GM19463 (cell line): ENCODE data around the gene MPHOSPH9.

Experiments
- ATAC-seq: cut with Tn5 transposase; IDR thresholded peaks from one replicate; pipeline ENCODE4 v1.9.1; 2021; ENCODE audit warnings: mild to moderate bottlenecking, moderate library complexity; ENCODE audit not compliant: unreplicated experiment

The MPHOSPH9 gene

GRCh38 chr12:123150744-123151456 is 82.0 kb downstream of the MPHOSPH9 start, which contains the start of gene PITPNM2:
Gene PITPNM2 (minus strand): TSS chr12:123151090. CDS start chr12:123034590, 116,500 bp downstream.
- peak; percentile 81 for ATAC-seq

DNA sequence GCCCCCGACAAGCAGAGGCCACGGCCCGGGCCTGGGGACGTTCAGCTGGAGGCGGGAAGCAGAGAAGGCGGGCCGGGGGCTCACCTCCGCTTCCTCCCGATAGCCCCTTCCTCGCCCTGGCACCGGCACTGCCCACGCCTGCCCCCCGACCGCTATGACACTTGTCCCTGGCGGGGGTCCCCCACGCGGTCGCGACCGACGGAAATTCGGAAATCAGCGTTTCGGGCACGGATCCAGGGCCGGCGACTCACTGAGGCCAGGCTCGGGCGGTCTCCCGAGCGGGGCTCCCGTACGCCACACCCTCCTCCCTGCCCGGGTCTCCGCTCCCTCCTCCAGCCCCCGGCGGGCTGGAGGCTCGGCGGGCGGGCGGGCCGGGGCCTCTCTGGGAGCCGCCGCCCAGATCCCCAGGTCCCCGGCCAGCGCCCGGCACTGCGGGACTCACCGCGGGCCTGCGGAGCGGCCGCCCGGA is 82.6 kb downstream of the MPHOSPH9 start:
- peak; percentile 19 for ATAC-seq

GRCh38 chr12:123149501-123150274 is 83.3 kb downstream of the MPHOSPH9 start:
- ATAC-seq, result no peak

GRCh38 chr12:123149088-123149487 is 83.9 kb downstream of the MPHOSPH9 start:
- no peak for ATAC-seq

DNA sequence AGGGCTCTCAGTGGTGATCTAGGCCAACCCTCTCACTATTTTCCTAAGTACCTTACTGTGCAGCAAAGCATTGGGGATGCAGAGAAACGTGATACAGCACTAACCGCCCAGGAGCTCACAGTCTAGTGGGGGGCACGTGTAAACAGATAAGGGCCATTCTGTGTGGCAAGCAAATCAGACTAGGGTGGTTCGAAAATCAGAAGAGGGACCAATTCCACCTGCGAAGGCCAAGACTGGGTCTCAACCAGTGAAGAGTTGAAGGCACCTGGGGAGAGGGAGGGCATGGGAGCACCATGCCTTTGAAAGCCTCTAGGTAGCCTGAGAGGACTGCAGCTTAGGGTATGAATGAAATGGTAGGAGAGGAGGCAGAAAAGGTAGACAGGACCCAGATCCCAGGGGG is 84.3 kb downstream of the MPHOSPH9 start:
- no peak for ATAC-seq

- no peak for ATAC-seq
Measured at GRCh38 chr12:123148223-123148622, 84.7 kb downstream of the MPHOSPH9 start.

GRCh38 chr12:123145211-123145610 is 87.7 kb downstream of the MPHOSPH9 start:
- no peak for ATAC-seq

DNA sequence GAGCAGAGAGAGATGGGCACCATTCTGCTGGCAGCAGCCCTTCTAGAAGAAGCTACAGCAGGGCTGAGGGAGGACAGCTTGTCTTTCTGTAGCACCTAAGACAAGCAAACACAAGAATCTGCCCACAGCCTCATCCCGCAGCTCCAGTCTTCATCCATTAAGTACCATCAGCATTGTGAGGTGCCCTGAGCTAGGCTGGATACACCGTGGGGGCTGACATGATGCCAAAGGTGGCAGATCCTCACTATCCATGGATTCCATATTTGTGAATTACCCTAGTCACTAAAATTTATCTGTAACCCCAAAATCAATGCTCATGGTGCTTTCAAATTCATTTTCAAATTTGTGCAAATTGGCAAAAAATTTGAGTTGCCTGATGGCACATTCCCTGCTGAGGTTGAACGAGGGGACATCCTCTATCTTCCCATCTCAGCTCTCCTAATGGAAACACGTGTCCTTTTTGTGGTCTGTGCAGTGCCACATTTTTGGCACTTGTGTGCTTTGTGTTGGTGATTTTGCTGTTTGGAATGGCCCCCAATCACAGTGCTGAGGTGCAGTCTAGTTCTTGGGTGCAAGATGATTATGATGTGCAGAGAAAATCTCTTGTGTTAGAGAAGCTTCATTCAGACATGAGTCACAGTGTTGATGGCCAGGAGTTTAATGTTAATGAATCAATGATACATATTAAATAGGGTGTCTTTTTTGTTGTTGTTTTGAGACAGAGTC is 89.0 kb downstream of the MPHOSPH9 start:
- no peak for ATAC-seq

DNA sequence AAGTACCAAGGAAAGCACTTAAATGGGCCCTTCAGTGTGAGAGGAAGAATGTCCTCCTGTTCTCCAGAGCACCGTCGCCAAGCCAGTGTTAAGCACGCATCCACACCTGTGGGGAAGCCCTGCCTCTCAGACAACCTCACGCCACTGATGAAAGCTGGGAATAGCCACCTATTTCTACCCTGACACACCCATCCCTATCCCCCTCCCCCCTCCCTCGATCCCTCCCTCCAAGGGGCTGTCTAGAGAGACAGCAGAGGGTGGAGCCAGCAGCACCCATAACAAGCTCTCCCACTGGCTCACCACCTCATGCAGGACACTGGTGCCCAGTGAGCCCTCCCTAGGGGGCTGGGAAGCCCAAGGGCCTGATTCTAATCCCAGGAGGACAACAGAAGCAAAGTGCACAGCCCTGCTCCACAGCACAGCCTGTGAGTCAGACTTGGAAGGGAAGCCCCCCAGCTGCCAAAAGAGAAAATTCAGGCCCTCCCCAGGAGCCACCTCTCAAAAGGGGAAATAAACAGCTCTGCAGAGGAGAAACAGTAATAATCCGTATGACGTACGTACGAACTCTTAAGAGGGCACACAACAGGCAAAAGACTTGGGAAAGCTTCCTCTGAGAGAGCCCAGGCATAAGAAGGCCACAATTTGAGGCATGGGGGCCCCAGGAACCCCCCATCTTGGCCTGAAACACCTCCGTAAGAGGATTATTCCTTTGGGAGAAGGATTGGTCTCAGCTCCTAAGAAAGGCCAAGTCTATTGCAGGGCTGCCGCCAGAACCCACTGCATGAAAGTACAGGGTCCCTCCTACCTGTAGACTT is 89.8 kb downstream of the MPHOSPH9 start:
- no peak for ATAC-seq

DNA sequence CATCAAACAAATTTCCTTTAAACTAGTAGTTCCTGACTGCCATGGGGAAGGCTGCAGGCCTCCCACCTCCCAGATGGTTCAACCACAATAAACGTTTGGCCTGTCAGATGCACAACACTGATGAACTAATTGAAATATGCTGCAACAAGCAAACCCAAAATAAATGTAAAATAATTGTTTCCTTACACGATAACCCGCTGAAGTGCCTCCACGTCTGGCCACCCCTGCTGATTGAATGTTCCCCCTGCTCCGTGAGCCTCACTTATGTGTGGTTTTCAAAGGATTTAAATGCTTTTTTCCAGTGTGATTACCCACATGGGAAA is 90.5 kb downstream of the MPHOSPH9 start:
- ATAC-seq, result no peak

GRCh38 chr12:123141615-123142517 is 91.1 kb downstream of the MPHOSPH9 start:
- no peak for ATAC-seq

DNA sequence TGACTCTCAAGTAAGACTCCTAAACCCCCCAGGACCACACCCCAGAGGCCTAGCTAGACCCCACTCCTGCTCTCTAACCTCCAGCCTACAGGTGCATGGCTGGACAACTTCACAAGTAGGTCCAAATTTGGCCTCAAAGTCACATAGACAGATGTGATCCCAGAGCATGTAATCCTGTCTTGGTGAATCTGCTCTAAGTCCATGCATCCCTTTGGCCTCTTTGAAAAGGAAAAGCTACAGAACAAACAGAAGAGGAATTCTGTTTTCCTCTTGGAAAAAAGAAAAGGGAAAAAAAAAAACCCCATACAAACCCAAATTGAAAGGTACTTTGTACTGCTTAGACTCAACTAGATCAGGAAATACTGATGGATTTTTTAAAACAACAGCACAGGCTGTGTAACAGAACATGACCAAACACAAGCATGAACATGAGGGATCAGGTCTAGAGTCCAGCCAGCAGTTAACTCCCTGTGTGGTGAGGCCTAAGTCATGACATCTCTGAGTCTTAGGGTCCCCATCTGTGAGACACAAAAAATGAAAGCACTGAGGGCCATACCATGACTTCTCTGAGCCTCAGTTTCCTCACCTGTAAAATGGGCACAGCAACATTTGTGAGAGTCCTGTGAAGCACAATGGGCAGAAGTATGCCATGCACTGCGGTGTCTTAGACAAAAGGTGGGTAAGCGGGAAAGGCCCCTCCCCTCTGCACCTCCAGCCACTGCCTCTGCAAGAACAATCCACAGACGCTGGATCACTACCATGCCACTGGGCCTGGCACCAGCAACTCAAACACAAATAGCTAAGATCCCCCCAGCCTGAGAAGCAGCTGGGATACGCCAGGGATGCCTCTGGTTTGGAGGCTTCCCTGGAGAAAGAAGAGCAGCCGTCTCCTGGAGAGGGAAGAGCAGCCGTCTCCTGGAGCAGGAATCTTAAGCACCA is 92.0 kb downstream of the MPHOSPH9 start:
- no peak for ATAC-seq

- no peak for ATAC-seq
Measured at GRCh38 chr12:123139926-123140675, 92.8 kb downstream of the MPHOSPH9 start.

DNA sequence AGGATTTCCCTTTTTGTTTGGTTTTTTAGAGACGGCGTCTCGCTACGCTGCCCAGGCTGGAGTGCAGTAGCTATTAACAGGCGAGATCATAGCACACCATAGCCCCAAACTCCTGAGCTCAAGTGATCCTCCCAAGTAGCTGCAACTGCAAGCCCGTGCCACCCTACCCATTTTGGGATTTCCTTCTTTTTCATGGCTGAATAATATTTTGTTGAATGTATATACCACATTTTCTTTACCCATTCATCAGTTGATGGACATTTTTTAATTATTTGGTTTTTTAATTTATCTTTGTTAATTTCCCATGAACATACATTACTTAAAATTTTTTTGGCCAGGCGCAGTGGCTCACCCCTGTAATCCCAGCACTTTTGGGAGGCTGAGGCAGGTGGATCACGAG is 97.3 kb downstream of the MPHOSPH9 start:
- ATAC-seq, result no peak

DNA sequence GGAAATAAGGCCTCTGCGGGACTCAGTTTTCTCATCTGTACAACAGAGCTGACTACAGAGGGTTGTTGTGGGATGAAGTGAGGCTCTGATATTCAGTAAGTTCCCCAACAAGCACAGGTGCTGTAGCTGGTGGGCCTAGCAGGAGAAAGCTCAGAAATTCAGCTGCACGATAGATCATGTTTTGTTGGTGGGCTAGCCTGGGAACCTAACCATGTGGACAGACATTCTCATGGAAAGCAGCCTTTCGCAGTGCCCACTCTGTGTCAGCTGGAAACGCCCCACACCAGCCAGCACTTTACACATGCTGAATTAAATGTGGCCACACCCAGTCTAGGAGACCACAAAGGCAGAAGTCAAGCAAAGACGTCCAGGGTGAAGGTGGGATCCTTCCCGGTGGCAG is 98.1 kb downstream of the MPHOSPH9 start:
- ATAC-seq, result no peak

GRCh38 chr12:123134271-123134671 is 98.7 kb downstream of the MPHOSPH9 start:
- no peak for ATAC-seq

DNA sequence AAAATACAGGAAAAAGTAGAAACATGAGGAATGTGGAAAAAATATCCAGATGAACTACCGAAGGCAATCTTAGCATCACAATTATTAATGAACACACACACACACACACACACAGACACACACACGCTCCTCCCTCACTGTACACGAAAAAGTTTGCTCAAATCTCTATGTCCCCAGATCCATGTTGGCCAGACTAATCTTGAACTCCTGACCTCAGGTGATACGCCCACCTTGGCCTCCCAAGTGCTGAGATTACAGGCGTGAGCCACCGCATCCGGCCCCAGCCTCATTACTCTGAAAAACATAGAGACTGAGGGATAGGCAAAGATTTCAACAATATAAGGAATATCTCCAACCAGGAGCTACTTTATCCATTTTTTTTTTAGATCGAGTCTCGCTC is 99.2 kb downstream of the MPHOSPH9 start:
- no peak for ATAC-seq
